ENCODE data around the gene ARHGEF1.

DNA sequence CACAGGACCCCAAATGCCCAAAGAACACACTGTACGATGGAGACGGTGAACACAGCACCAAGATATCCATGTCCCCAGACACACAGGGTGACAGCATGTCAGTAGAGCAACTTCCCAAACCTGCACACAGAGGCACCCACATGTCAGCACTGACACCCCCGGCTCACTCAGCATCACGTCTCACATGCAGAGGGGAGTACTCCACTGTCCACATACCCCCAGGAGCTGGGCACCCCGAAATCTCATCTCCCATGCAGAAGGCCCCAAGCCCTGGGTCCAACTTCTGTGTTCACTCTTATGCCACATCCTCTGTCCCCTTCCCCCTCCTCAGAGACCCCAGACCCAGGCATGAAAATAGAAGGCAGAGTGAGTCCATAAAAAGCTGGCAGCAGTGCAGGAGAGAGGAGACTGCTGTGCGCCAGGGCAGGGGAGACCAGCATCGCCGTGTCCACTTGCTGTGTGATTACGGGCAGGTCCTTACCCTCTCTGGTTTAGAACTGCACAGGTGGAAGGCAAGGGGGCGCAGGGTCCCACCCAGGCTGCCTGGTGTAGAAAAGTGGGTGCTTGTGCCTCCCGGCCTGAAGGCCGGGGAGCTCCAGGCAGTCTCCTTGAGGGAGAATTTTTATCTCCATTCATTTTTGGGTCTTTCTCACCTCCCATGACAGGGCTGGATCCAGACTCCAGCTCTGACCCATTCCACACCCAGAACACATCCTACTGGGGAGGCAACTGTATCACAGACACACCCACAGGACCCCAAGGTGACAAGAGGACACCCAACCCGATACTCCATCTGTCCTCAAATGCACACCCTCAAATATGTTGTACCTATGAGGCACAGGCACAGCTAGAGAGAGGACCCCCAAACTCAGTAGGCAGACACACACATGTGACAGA is 28.3 kb downstream of the ARHGEF1 start:
- TF ChIP-seq CTCF (IDR thresholded peaks at IDR 0.05 in 4 of 5, conservative IDR thresholded peaks at IDR 0.05 in 1 of 5) (no peak), POLR2A (IDR thresholded peaks at IDR 0.05) (no peak)
